PC-3 (cell line): ENCODE measurements around the gene FGF18. TPM values are rescaled to one million over a fixed set of nuclear protein-coding genes. Genes with fewer than 3 reads are reported as not detected.

Experiments
- ATAC-seq: fragments of 200-7000 bp; cut with Tn5 transposase; 2 replicates; pipeline ENCODE4 v1.9.1; 2020; ENCODE audit warnings: mild to moderate bottlenecking, moderate library complexity
- BruUV-seq: library from RNA; stranded (reverse); fragments of 400-500 nt; replicated peaks from 2 replicates; lab custom pipeline; 2021; lab: Mats Ljungman, UMichigan
- CTCF ChIA-PET: fragments of 300-600 bp; sonication (Branson Sonifier 250); formaldehyde crosslinking; loops from one replicate; lab custom pipeline; 2022; ENCODE audit warnings: antibody characterized with exemption; lab: Charles Lee
- POLR2A ChIA-PET: fragments of 300-600 bp; sonication (Branson Sonifier 250); formaldehyde crosslinking; loops from one replicate; lab custom pipeline; 2022; ENCODE audit warnings: antibody characterized with exemption; ENCODE audit not compliant: unreplicated experiment; lab: Charles Lee
- DNase-seq: peaks from one replicate; pipeline ENCODE4 v3.0.0-alpha.2; 2015
- H2AFZ ChIP-seq: fragments of 300-600 bp; sonication (generic); 2 replicates; pipeline ENCODE4 v1.6.0; 2016; ENCODE audit warnings: antibody characterized with exemption, low read length
- H3F3A ChIP-seq: fragments of 300-600 bp; sonication (generic); one replicate; pipeline ENCODE4 v1.6.0; 2017; ENCODE audit warnings: antibody characterized with exemption, low read length, control low read depth, mild to moderate bottlenecking; ENCODE audit not compliant: unreplicated experiment
- H3K27ac ChIP-seq: fragments of 300-600 bp; sonication (generic); 2 replicates; pipeline ENCODE4 v1.5.1; 2016; ENCODE audit warnings: mild to moderate bottlenecking, low read length
- H3K27me3 ChIP-seq: fragments of 300-600 bp; sonication (generic); 2 replicates; pipeline ENCODE4 v1.6.1; 2016; ENCODE audit warnings: low read length, mixed read lengths
- H3K36me3 ChIP-seq: fragments of 300-600 bp; sonication (generic); 2 replicates; pipeline ENCODE4 v1.6.1; 2016; ENCODE audit warnings: low read depth, mixed run types, low read length, mixed read lengths
- H3K4me1 ChIP-seq: fragments of 300-600 bp; sonication (generic); 2 replicates; pipeline ENCODE4 v1.5.1; 2016; ENCODE audit warnings: low read length; ENCODE audit not compliant: insufficient read depth
- H3K4me2 ChIP-seq: fragments of 300-600 bp; sonication (generic); 2 replicates; pipeline ENCODE4 v1.6.0; 2016; ENCODE audit warnings: low read length
- H3K4me3 ChIP-seq: fragments of 300-600 bp; sonication (generic); 2 replicates; pipeline ENCODE4 v1.5.1; 2016; ENCODE audit warnings: mild to moderate bottlenecking, low read length, mixed read lengths
- H3K79me2 ChIP-seq: fragments of 300-600 bp; sonication (generic); 2 replicates; pipeline ENCODE4 v1.6.1; 2017; ENCODE audit warnings: low read length, mixed read lengths
- H3K9ac ChIP-seq: fragments of 300-600 bp; sonication (generic); 2 replicates; pipeline ENCODE4 v1.6.0; 2016; ENCODE audit warnings: mild to moderate bottlenecking, low read length
- H3K9me2 ChIP-seq: fragments of 300-600 bp; sonication (generic); replicated peaks from 2 replicates; pipeline ENCODE4 v1.6.1; 2016; ENCODE audit warnings: mixed run types, low read length, mixed read lengths
- H3K9me3 ChIP-seq: fragments of 300-600 bp; sonication (generic); 2 replicates; pipeline ENCODE4 v1.6.1; 2016; ENCODE audit warnings: low read length, mixed read lengths
- H4K20me1 ChIP-seq: fragments of 300-600 bp; sonication (generic); 2 replicates; pipeline ENCODE4 v1.6.1; 2016; ENCODE audit warnings: low read length, mixed read lengths
- EZH2 ChIP-seq: fragments of 300-600 bp; sonication (generic); IDR thresholded peaks from one replicate; pipeline ENCODE4 v1.6.1; 2017; ENCODE audit warnings: antibody characterized with exemption, mild to moderate bottlenecking, low read length; ENCODE audit not compliant: unreplicated experiment
- EZH2phosphoT487 ChIP-seq: fragments of 300-600 bp; sonication (generic); IDR thresholded peaks from 2 replicates; pipeline ENCODE4 v1.6.1; 2018; ENCODE audit warnings: mild to moderate bottlenecking, antibody characterized with exemption, low read length, borderline replicate concordance
- intact Hi-C: fragments of 100-400 bp; cut with micrococcal nuclease; formaldehyde crosslinking; loops from 2 replicates; pipeline ENCODE4 v1.9.0; 2023
- total RNA-seq: library from RNA; depleted of rRNA; stranded (reverse); fragments of >200 nt; gene quantifications from 2 replicates; pipeline ENCODE4 v1.2.3, GENCODE V29; 2014
- TF ChIP-seq, protein P1 (sequence below): fragments of 300-600 bp; sonication (generic); conservative IDR thresholded peaks from 2 replicates; pipeline ENCODE4 v1.5.1; 2017; ENCODE audit warnings: antibody characterized with exemption, low read depth, mild to moderate bottlenecking, low read length

FGF18 gene
- total RNA-seq, 1 experiment from 2014 or later: 0.26 TPM

DNA sequence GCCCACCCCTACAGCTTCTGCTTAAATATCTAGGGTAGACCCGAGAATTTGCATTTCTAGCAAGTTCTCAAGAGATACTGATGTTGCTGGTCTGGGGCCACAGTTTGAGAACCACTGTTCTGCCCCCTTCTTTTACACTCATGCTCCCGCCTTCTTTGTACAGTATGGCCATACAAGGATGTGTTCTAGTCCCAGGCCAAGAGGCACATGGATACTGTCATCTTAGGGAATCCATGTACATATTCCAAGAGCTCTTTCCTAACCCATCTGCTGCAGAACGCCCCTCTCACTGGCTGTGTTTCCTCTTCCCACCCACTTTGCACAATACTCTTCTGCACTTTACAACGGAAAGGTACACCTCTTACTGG is 44.4 kb downstream of the FGF18 start:
- Histone ChIP-seq H3K36me3 (no peaks in the 10 kb centered on the region), H3K27ac (no peak overlapping the region), H3K79me2 (no peaks in the 10 kb centered on the region), H3K9me2 (no peaks in the 10 kb centered on the region), H3K4me1 (no peaks in the 10 kb centered on the region), H3K4me2 (no peak overlapping the region), H4K20me1 (no peaks in the 10 kb centered on the region), H3K27me3 (peaks cover 44% of the 10 kb centered on the region), H3K9ac (no peak overlapping the region), H3K4me3 (no peak overlapping the region), H3K9me3 (no peaks in the 10 kb centered on the region), H2AFZ (no peak overlapping the region), H3F3A (no peaks in the 10 kb centered on the region)
- POLR2A ChIA-PET: no interaction called here
- intact Hi-C loops: no loop called here
- CTCF ChIA-PET: no interaction called here
- no peak for ATAC-seq
- DNase-seq: no peak
- TF ChIP-seq EZH2: no peak
- TF ChIP-seq, protein P1, sequence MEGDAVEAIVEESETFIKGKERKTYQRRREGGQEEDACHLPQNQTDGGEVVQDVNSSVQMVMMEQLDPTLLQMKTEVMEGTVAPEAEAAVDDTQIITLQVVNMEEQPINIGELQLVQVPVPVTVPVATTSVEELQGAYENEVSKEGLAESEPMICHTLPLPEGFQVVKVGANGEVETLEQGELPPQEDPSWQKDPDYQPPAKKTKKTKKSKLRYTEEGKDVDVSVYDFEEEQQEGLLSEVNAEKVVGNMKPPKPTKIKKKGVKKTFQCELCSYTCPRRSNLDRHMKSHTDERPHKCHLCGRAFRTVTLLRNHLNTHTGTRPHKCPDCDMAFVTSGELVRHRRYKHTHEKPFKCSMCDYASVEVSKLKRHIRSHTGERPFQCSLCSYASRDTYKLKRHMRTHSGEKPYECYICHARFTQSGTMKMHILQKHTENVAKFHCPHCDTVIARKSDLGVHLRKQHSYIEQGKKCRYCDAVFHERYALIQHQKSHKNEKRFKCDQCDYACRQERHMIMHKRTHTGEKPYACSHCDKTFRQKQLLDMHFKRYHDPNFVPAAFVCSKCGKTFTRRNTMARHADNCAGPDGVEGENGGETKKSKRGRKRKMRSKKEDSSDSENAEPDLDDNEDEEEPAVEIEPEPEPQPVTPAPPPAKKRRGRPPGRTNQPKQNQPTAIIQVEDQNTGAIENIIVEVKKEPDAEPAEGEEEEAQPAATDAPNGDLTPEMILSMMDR: no peak
- no peak for TF ChIP-seq EZH2phosphoT487
- BruUV-seq: no TSS peak

- DNase-seq: no peak
- Histone ChIP-seq H4K20me1 (no peaks in the 10 kb centered on the region), H3K4me2 (no peak overlapping the region), H3K9me2 (no peaks in the 10 kb centered on the region), H3K27ac (no peak overlapping the region), H3K9ac (no peak overlapping the region), H3K4me3 (no peak overlapping the region), H3K79me2 (no peaks in the 10 kb centered on the region), H3K27me3 (peaks cover 43% of the 10 kb centered on the region), H3K36me3 (no peaks in the 10 kb centered on the region), H3F3A (no peaks in the 10 kb centered on the region), H2AFZ (no peak overlapping the region), H3K9me3 (no peaks in the 10 kb centered on the region), H3K4me1 (no peaks in the 10 kb centered on the region)
- ChIA-PET POLR2A (no interaction called here), CTCF (no interaction called here)
- TF ChIP-seq, protein P1: no peak
- TF ChIP-seq EZH2phosphoT487 (no peak), EZH2 (no peak)
- no TSS peak for BruUV-seq
- intact Hi-C loops: no loop called here
- no peak for ATAC-seq
Measured at GRCh38 chr5:171464829-171465228, 45.4 kb downstream of the FGF18 start.

- Histone ChIP-seq H3K4me2 (no peak overlapping the region), H3K27me3 (peaks cover 58% of the 10 kb centered on the region), H3K4me3 (no peak overlapping the region), H3K9me3 (no peaks in the 10 kb centered on the region), H3K9ac (no peak overlapping the region), H3K27ac (no peak overlapping the region), H3F3A (no peaks in the 10 kb centered on the region), H3K9me2 (no peaks in the 10 kb centered on the region), H2AFZ (no peak overlapping the region), H3K79me2 (no peaks in the 10 kb centered on the region), H3K36me3 (no peaks in the 10 kb centered on the region), H4K20me1 (no peaks in the 10 kb centered on the region), H3K4me1 (no peaks in the 10 kb centered on the region)
- TF ChIP-seq EZH2phosphoT487: no peak
- TF ChIP-seq EZH2: no peak
- TF ChIP-seq, protein P1: no peak
- intact Hi-C loops: no loop called here
- no peak for DNase-seq
- ChIA-PET CTCF (no interaction called here), POLR2A (no interaction called here)
- no peak for ATAC-seq
- no TSS peak for BruUV-seq
Measured at GRCh38 chr5:171467107-171467506, 47.7 kb downstream of the FGF18 start.
